Measurements from ENCODE around the gene RBM23.

The RBM23 gene

GRCh38 chr14:22882529-22883172 lies 36.3 kb downstream of the RBM23 start:
- Histone ChIP-seq H3K4me1 (ENCODE audit: control insufficient read depth in 1 of 2, insufficient read depth in 2 of 2, low read length in 2 of 2) (peaks cover 31 to 32% of the 10 kb centered on the region in 2 donors), H3K36me3 (ENCODE audit: control insufficient read depth in 1 of 2, insufficient read depth in 2 of 2, low read length in 2 of 2) (peaks cover 17 to 20% of the 10 kb centered on the region in 2 donors), H3K27me3 (ENCODE audit: control insufficient read depth in 1 of 2, insufficient read depth in 2 of 2, low read length in 2 of 2) (no peaks in the 10 kb centered on the region), H3K4me3 (ENCODE audit: low read depth in 1 of 2, low read length in 2 of 2) (no peak overlapping the region), H3K27ac (ENCODE audit: low read depth, low read length) (no peak overlapping the region), H3K9me3 (ENCODE audit: control insufficient read depth in 1 of 2, low read length in 2 of 2) (no peaks in the 10 kb centered on the region), H3K9ac (ENCODE audit: low read depth in 1 of 2, low read length in 2 of 2) (no peak overlapping the region)

DNA sequence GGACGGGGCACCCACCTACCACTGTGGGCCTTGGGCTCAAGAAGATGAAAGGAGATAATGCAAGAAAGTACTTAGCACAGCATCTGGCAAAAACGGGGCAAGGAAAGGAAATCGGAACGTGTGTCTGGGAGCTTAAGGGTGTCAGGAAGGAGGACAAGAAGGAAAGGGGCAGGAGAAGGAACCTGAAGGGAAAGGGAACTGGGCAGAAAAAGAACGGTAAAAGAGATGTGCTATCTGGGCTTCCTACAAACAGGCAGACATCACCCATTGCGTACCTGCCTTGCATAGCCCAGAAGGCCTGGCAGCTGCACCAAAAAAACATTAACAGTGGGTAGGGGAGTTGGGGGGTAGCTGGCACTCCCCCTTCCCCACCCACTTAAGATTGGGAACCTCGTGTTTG lies 36.9 kb downstream of the RBM23 start:
- Histone ChIP-seq H3K27me3 (ENCODE audit: control insufficient read depth in 1 of 2, insufficient read depth in 2 of 2, low read length in 2 of 2) (no peaks in the 10 kb centered on the region), H3K9ac (ENCODE audit: low read depth in 1 of 2, low read length in 2 of 2) (no peak overlapping the region), H3K4me1 (ENCODE audit: control insufficient read depth in 1 of 2, insufficient read depth in 2 of 2, low read length in 2 of 2) (peaks cover 26 to 29% of the 10 kb centered on the region in 2 donors), H3K36me3 (ENCODE audit: control insufficient read depth in 1 of 2, insufficient read depth in 2 of 2, low read length in 2 of 2) (peaks cover 23 to 26% of the 10 kb centered on the region in 2 donors), H3K4me3 (ENCODE audit: low read depth in 1 of 2, low read length in 2 of 2) (no peak overlapping the region), H3K9me3 (ENCODE audit: control insufficient read depth in 1 of 2, low read length in 2 of 2) (no peaks in the 10 kb centered on the region), H3K27ac (ENCODE audit: low read depth, low read length) (no peak overlapping the region)

DNA sequence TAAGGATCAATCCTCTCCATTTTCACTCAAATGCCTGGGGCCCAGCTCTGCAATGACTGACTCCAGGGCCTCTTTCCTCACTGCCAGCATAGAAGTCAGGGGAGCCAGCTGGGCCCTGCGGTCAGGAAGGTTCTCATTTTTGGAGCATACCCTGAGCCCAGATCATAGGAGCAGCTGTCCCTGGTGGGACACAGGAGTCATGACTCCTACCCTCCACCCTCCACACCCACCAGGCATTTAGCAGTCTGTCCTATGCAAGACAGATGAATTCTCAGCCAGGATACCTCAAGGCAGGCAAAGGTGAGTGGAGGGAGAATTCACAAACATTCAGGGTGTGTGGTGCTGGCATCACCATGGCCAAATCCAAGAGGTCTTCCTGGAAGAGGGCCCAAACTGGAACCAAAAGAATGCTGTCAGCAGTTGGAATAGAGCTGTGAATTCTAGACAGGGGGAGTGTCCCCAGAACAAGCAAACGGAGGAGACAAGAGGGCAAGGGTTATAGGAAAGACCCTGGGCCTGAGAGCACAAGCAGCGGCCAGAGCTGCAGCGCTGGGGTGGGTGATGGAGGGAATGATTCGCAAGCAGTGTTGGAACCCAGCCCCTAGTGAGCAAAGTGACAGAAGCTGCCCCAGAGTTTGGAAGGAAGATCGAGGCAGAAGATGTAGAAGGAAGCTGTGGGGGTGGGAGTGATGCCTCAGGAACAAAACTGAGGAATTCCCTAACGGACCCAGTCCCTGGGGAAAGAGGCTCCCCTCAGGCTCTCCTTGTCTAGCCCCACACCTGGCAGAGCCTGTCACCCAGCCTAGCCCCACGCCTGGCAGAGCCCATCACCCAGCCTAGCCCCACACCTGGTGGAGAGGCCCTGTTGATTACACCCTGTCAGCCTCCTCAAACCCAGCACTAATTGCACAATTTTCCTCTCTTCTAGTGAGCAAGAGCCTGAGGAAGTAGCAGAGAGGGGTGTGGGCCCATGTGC lies 40.4 kb downstream of the RBM23 start:
- Histone ChIP-seq H3K27me3 (ENCODE audit: control insufficient read depth in 1 of 2, insufficient read depth in 2 of 2, low read length in 2 of 2) (no peaks in the 10 kb centered on the region), H3K27ac (ENCODE audit: low read depth, low read length) (no peak overlapping the region), H3K4me1 (ENCODE audit: control insufficient read depth in 1 of 2, insufficient read depth in 2 of 2, low read length in 2 of 2) (peaks cover 16 to 24% of the 10 kb centered on the region in 2 donors), H3K9ac (ENCODE audit: low read depth in 1 of 2, low read length in 2 of 2) (no peak overlapping the region), H3K36me3 (ENCODE audit: control insufficient read depth in 1 of 2, insufficient read depth in 2 of 2, low read length in 2 of 2) (peaks cover 52 to 59% of the 10 kb centered on the region in 2 donors), H3K9me3 (ENCODE audit: control insufficient read depth in 1 of 2, low read length in 2 of 2) (no peaks in the 10 kb centered on the region), H3K4me3 (ENCODE audit: low read depth in 1 of 2, low read length in 2 of 2) (no peak overlapping the region)

- peaks cover 14 to 20% of the 10 kb centered on the region in 2 donors for H3K4me1 ChIP-seq (ENCODE audit: control insufficient read depth in 1 of 2, insufficient read depth in 2 of 2, low read length in 2 of 2)
- H3K27ac ChIP-seq (ENCODE audit: low read depth, low read length): no peak overlapping the region
- peaks cover 52 to 64% of the 10 kb centered on the region in 2 donors for H3K36me3 ChIP-seq (ENCODE audit: control insufficient read depth in 1 of 2, insufficient read depth in 2 of 2, low read length in 2 of 2)
- no peak overlapping the region for H3K9ac ChIP-seq (ENCODE audit: low read depth in 1 of 2, low read length in 2 of 2)
- H3K9me3 ChIP-seq (ENCODE audit: control insufficient read depth in 1 of 2, low read length in 2 of 2): no peaks in the 10 kb centered on the region
- no peak overlapping the region for H3K4me3 ChIP-seq (ENCODE audit: low read depth in 1 of 2, low read length in 2 of 2)
- H3K27me3 ChIP-seq (ENCODE audit: control insufficient read depth in 1 of 2, insufficient read depth in 2 of 2, low read length in 2 of 2): no peaks in the 10 kb centered on the region
Measured at GRCh38 chr14:22877000-22877501, 41.9 kb downstream of the RBM23 start.

GRCh38 chr14:22875748-22876319 lies 43.1 kb downstream of the RBM23 start:
- Histone ChIP-seq H3K9me3 (ENCODE audit: control insufficient read depth in 1 of 2, low read length in 2 of 2) (no peaks in the 10 kb centered on the region), H3K4me3 (ENCODE audit: low read depth in 1 of 2, low read length in 2 of 2) (no peak overlapping the region), H3K27ac (ENCODE audit: low read depth, low read length) (no peak overlapping the region), H3K4me1 (ENCODE audit: control insufficient read depth in 1 of 2, insufficient read depth in 2 of 2, low read length in 2 of 2) (peaks cover 14 to 22% of the 10 kb centered on the region in 2 donors), H3K27me3 (ENCODE audit: control insufficient read depth in 1 of 2, insufficient read depth in 2 of 2, low read length in 2 of 2) (no peaks in the 10 kb centered on the region), H3K36me3 (ENCODE audit: control insufficient read depth in 1 of 2, insufficient read depth in 2 of 2, low read length in 2 of 2) (peaks cover 52 to 64% of the 10 kb centered on the region in 2 donors), H3K9ac (ENCODE audit: low read depth in 1 of 2, low read length in 2 of 2) (no peak overlapping the region)

GRCh38 chr14:22875003-22875747 lies 43.8 kb downstream of the RBM23 start:
- Histone ChIP-seq H3K9ac (ENCODE audit: low read depth in 1 of 2, low read length in 2 of 2) (no peak overlapping the region), H3K9me3 (ENCODE audit: control insufficient read depth in 1 of 2, low read length in 2 of 2) (no peaks in the 10 kb centered on the region), H3K36me3 (ENCODE audit: control insufficient read depth in 1 of 2, insufficient read depth in 2 of 2, low read length in 2 of 2) (peaks cover 52 to 64% of the 10 kb centered on the region in 2 donors), H3K27ac (ENCODE audit: low read depth, low read length) (no peak overlapping the region), H3K4me3 (ENCODE audit: low read depth in 1 of 2, low read length in 2 of 2) (no peak overlapping the region), H3K4me1 (ENCODE audit: control insufficient read depth in 1 of 2, insufficient read depth in 2 of 2, low read length in 2 of 2) (peaks cover 20 to 27% of the 10 kb centered on the region in 2 donors), H3K27me3 (ENCODE audit: control insufficient read depth in 1 of 2, insufficient read depth in 2 of 2, low read length in 2 of 2) (no peaks in the 10 kb centered on the region)

DNA sequence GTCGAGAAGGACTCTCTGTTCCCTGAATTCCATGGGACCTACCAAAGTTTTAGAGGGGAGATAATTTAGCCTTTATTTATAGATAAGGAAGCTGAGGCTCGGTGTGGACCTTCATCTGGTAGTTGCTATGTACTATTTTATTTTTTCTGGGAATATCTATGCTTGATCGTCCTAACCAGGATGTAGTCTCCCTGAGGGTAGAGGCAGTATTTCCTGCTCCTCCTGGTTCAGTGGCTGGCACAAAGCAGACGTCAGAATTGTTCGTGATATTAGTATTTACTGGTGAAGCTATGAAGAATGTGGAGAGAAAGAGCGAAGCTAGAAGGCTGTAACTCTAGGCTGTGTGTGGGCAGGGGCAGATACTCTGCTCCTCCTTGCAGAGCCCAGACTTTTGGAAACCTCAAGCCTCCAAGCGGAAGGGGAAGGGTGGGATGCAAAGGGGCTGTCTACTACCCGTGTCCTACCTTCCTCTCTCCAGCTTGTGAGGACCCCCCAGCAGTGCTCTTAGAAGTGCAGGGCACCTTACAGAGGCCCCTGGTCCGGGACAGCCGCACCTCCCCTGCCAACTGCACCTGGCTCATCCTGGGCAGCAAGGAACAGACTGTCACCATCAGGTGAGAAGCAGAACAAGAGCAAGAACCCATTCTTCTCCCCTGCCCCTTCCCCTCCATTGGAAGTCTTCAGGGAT lies 46.0 kb downstream of the RBM23 start:
- peaks cover 21 to 27% of the 10 kb centered on the region in 2 donors for H3K4me1 ChIP-seq (ENCODE audit: control insufficient read depth in 1 of 2, insufficient read depth in 2 of 2, low read length in 2 of 2)

GRCh38 chr14:22872033-22872832 lies 46.7 kb downstream of the RBM23 start:
- Histone ChIP-seq H3K9me3 (ENCODE audit: control insufficient read depth in 1 of 2, low read length in 2 of 2) (no peaks in the 10 kb centered on the region), H3K4me3 (ENCODE audit: low read depth in 1 of 2, low read length in 2 of 2) (peak overlapping the region; percentile 72 to 95), H3K27me3 (ENCODE audit: control insufficient read depth in 1 of 2, insufficient read depth in 2 of 2, low read length in 2 of 2) (no peaks in the 10 kb centered on the region), H3K27ac (ENCODE audit: low read depth, low read length) (peak overlapping the region; percentile 95), H3K36me3 (ENCODE audit: control insufficient read depth in 1 of 2, insufficient read depth in 2 of 2, low read length in 2 of 2) (peaks cover 30 to 40% of the 10 kb centered on the region in 2 donors), H3K9ac (ENCODE audit: low read depth in 1 of 2, low read length in 2 of 2) (peak overlapping the region; percentile 59 to 82), H3K4me1 (ENCODE audit: control insufficient read depth in 1 of 2, insufficient read depth in 2 of 2, low read length in 2 of 2) (peaks cover 21 to 27% of the 10 kb centered on the region in 2 donors)

More for the DNA sequence above, 46.0 kb downstream of the RBM23 start:
- Histone ChIP-seq H3K27ac (ENCODE audit: low read depth, low read length) (no peak overlapping the region), H3K36me3 (ENCODE audit: control insufficient read depth in 1 of 2, insufficient read depth in 2 of 2, low read length in 2 of 2) (peaks cover 37 to 47% of the 10 kb centered on the region in 2 donors), H3K9ac (ENCODE audit: low read depth in 1 of 2, low read length in 2 of 2) (peak overlapping the region; percentile 59 to 82), H3K4me3 (ENCODE audit: low read depth in 1 of 2, low read length in 2 of 2) (peak overlapping the region; percentile 72 to 95), H3K27me3 (ENCODE audit: control insufficient read depth in 1 of 2, insufficient read depth in 2 of 2, low read length in 2 of 2) (no peaks in the 10 kb centered on the region), H3K9me3 (ENCODE audit: control insufficient read depth in 1 of 2, low read length in 2 of 2) (no peaks in the 10 kb centered on the region)

Data from duodenal mucosa (tissue), 2 donors.